ENCODE measurements around the gene EGFL8. TPM values are rescaled to one million over a fixed set of nuclear protein-coding genes. Genes with fewer than 3 reads are reported as not detected.

EGFL8 gene
- total RNA-seq, 2 experiments from 2014 or later, result 6.1 to 9.5 TPM

DNA sequence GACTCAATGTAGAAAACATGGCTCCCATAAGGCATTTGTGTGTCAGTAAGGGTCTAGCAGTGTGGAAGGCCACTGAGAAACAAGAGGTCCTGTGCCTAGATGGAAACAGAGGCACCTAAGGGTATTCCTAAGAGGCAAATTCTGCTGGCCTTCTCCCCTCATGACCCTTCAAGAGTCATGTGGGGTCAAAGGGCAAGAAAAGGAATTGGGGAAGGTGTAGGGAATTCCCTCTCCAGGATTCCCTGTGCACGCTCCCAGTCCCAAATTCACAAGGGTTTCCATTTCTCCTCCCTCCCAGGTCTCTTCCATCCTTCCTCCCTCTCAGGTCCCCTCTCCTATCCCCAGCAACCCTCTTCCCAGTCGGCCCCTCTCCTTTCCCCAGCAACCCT is 10.9 kb downstream of the EGFL8 start:
- H3K4me3 Mint-ChIP-seq, result peak overlapping the region; percentile 91
- peak overlapping the region; percentile 79 for H3K27ac Mint-ChIP-seq
- H3K4me1 Mint-ChIP-seq (ENCODE audit: low read depth), result peaks cover 59% of the 10 kb centered on the region
- no peak for DNase-seq
- H3K36me3 Mint-ChIP-seq (ENCODE audit: low read depth), result peaks cover 7% of the 10 kb centered on the region
- H3K9me3 Mint-ChIP-seq, result no peaks in the 10 kb centered on the region
- CTCF ChIA-PET, result no interaction called here
- intact Hi-C loops (cut with micrococcal nuclease), result loop anchor here (5.0 kb wide), 2 partner anchors 667 to 797 kb away; partner anchors contain the start of gene PSMB8
- no peaks in the 10 kb centered on the region for H3K27me3 Mint-ChIP-seq (ENCODE audit: low read depth)

DNA sequence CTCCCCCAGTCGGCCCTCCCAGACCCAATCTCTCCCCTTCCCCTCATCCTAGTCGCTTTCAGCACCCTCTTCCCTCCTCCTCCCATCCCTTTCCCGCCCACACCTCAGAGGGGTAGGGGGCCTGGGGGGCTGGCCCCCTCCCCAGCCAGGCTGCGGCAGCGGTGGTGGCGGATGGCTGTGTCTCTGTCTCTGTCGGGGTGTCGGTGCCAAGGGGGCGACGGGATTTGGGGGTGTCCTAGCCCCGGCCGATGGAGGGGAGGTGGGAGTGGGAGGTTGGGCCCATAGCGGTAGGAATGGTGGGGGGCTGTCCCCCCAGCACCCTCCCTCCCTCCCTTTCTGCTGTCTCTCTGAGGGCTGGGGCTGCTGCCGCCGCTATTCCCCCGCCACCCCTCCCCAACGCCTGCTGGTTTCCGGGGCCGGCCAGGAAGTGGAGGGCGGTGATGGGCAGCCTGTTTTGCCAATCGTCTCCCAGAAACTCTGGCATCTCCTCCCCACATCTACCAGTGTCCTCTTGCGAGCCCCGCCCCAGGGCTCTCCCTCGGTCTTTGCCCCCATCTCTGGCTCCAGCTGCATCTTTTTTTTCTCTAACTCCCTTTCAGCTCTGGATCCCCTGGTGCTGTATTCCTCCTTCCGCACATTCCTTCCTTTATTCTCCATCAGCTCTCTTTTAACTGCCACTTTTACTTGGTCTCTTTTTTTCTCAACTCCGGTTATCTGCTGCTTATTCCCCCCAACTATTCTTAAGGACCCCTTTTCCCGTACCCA is 11.5 kb downstream of the EGFL8 start, which contains the start of gene AGPAT1:
Gene AGPAT1 (minus strand): TSS at position 374 of the 765 bp plus-strand sequence. CDS start 4,588 bp downstream, outside the sequence.
- CTCF ChIA-PET, result interaction anchor here (1.2 to 2.9 kb wide), 2 partner anchors 13 to 19 kb away, joined by 3 to 11 read pairs; no protein-coding TSS in a partner anchor
- Mint-ChIP-seq H3K27ac (peak within 1 kb of the TSS; percentile 96), H3K4me1 (ENCODE audit: low read depth) (peaks cover 64% of the 10 kb centered on the region), H3K9me3 (no peaks in the 10 kb centered on the region), H3K27me3 (ENCODE audit: low read depth) (no peaks in the 10 kb centered on the region), H3K36me3 (ENCODE audit: low read depth) (peaks cover 8% of the 10 kb centered on the region), H3K4me3 (peak within 1 kb of the TSS; percentile 91)
- DNase-seq, result peak; percentile 99
- intact Hi-C loops (cut with micrococcal nuclease), result loop anchor here (1.0 to 5.0 kb wide), 4 partner anchors 279 to 796 kb away; partner anchors contain the start of genes EHMT2 and PSMB8

DNA sequence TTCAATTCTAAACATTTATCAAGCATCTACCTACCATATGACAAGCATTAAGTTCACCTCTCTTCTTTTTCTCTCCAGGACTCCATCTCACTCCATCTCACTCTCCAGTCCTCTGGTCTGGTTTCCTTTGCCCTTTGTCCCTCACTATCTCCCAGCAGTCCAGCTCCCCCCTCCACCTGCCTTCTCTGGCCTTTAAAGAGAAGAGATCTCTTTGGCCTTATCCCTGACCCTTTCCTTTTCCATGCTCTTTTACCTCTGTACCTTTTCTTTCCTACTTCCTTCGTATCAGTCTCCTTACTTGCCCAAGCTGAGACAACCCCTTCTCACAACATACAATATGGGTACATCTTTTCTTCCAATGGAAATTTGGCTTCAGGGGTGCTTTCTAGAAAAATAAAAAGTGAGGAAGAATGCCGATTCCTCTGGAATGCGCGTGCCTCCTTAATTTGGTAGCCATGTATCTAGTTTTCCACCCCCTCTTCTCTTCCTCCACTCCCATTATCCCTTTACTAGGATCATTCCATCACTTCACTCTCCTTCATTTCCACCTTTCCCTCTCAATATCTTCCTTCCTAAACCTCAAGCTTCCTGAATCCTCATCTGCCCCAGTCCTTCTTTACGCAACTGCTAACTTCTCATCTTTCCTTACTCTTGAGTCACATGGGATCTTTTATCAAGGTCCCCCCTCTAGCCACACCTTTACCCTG is 12.2 kb downstream of the EGFL8 start:
- Mint-ChIP-seq H3K36me3 (ENCODE audit: low read depth) (peaks cover 6% of the 10 kb centered on the region), H3K27ac (peak overlapping the region; percentile 96), H3K4me3 (peak overlapping the region; percentile 91), H3K27me3 (ENCODE audit: low read depth) (no peaks in the 10 kb centered on the region), H3K4me1 (ENCODE audit: low read depth) (peaks cover 62% of the 10 kb centered on the region), H3K9me3 (no peaks in the 10 kb centered on the region)
- no peak for DNase-seq
- CTCF ChIA-PET, result interaction anchor here (1.2 to 2.9 kb wide), 2 partner anchors 12 to 19 kb away, joined by 3 to 11 read pairs; no protein-coding TSS in a partner anchor
- intact Hi-C loops (cut with micrococcal nuclease), result loop anchor here (1.0 to 5.0 kb wide), 6 partner anchors 22 to 796 kb away; partner anchors contain the start of genes EHMT2, PPT2, PSMB8 and SKIC2

DNA sequence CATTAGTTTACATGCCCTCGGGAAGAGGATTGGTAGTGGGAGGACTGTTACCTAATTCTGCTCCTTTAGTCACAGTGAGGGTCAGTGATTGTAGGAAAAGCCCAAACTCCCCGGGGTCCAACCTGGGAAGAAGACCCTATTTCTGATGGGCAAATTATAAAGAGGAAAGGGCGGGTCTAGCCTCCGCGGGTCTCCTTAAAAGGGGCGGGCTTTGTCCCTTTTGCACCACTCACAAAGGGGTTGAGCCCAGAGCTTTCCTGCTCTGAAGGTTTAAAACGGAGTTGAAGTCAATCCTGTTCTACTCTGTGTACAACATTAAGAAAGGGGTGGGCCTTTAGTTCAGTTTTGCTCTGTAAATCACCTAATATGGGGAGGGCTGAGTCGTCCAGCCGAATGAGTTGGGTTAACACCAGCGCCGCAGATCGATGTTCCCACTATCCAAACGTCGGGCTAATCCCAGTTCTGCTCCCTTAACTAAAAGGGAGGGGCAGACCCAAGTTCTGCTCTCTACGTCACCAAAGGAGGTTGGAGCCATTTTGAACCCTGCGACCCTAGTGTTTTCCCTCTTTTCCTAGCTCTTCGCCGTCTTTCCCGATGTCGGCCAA is 12.9 kb downstream of the EGFL8 start:
- Mint-ChIP-seq H3K36me3 (ENCODE audit: low read depth) (peaks cover 6% of the 10 kb centered on the region), H3K27me3 (ENCODE audit: low read depth) (no peaks in the 10 kb centered on the region), H3K9me3 (no peaks in the 10 kb centered on the region), H3K4me3 (peak overlapping the region; percentile 91), H3K27ac (peak overlapping the region; percentile 96), H3K4me1 (ENCODE audit: low read depth) (peaks cover 62% of the 10 kb centered on the region)
- DNase-seq, result peak; percentile 52
- intact Hi-C loops (cut with micrococcal nuclease), result loop anchor here (1.0 to 5.0 kb wide), 5 partner anchors 23 to 795 kb away; partner anchors contain the start of genes PPT2, PSMB8 and SKIC2
- CTCF ChIA-PET, result interaction anchor here (1.2 to 2.9 kb wide), 2 partner anchors 11 to 18 kb away, joined by 3 to 11 read pairs; no protein-coding TSS in a partner anchor

DNA sequence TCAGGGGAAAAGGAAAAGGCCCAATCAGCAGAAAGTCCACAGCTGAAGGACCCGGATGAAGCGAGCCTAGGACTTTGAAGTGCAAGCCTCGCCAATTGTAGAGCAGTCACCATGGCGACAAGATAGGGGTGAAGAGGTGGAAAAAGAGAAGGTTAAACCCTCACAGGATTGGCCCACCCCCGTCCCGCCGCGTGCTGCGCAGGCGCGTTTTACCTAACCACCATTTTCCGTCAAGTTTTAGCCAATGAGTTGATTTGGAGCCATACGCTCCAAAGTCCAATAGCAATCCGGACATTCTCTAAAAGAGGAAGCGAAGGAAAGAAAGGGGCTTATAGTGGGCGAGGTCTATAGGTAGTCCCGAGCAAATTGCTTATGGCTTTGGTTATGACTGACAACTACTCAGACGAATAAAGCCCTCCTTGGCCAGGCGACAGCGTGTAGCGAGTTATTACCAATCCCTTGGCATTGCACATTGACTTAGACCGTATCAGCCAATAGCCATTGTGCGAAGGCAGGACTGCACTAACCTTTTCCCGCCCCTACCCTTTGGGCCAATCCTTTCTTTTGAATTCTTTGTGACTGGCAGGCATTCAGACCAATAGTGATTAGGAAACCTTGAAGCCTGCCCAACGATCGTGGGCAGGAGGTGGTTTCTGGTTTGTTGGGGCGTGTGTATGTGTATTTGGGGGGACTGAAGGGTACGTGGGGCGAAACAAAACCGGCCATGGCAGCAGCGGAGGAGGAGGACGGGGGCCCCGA is 13.6 kb downstream of the EGFL8 start, which contains the start of gene RNF5:
Gene RNF5 (plus strand): TSS at position 618 of the 759 bp plus-strand sequence. CDS start 107 bp downstream, at position 725.
- intact Hi-C loops (cut with micrococcal nuclease), result loop anchor here (1.0 to 5.0 kb wide), 11 partner anchors 12 to 794 kb away; partner anchors contain the start of genes ABHD16A, ATF6B, GPANK1 and PBX2
- peak within 1 kb of the TSS; percentile 96 for H3K27ac Mint-ChIP-seq
- no peaks in the 10 kb centered on the region for H3K27me3 Mint-ChIP-seq (ENCODE audit: low read depth)
- H3K9me3 Mint-ChIP-seq, result no peaks in the 10 kb centered on the region
- H3K36me3 Mint-ChIP-seq (ENCODE audit: low read depth), result peaks cover 6% of the 10 kb centered on the region
- DNase-seq, result peak; percentile 97
- CTCF ChIA-PET, result interaction anchor here (2.9 kb wide), 1 partner anchor 17 kb away, joined by 11 read pairs; no protein-coding TSS in a partner anchor
- H3K4me1 Mint-ChIP-seq (ENCODE audit: low read depth), result peaks cover 61% of the 10 kb centered on the region
- peak within 1 kb of the TSS; percentile 91 for H3K4me3 Mint-ChIP-seq

DNA sequence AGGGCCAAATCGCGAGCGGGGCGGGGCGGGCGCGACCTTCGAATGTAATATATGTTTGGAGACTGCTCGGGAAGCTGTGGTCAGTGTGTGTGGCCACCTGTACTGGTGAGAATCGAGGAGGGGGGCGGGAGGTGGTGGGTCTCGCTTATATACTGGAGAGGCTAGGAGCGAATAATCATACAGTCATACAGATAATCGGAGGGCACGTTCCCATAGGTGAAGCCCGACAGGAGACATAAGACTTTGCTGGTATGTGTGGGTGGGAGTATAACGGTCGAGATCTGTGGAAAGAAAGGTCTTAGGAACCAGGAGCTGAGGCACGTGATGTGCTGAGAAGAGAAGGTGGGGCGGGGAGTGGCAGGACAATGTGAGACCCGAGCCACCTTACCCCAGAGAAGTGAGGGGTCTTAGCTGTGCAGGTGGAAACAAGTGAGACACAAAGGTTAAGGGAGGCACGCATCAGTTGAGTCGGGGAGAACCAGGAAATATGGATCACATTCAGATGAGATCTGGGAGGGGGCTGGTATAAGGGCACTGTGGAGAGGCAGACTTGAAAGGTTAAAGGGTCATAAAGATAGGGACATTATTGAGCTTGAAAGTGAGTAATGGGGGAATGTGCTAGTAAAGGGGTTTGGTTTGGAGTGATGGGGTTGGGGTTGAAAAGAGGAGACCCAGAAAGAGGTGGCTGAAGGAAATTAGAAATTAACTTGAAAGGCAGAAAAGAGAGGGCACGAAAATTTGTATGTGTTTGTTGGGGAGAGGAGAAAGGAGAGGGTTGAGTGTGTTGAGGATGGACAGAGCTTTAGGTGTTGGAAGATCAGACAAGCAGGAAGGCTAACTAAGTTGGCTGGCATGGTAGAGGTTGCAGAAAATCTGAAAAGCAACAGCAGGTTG is 14.4 kb downstream of the EGFL8 start:
- H3K9me3 Mint-ChIP-seq, result no peaks in the 10 kb centered on the region

DNA sequence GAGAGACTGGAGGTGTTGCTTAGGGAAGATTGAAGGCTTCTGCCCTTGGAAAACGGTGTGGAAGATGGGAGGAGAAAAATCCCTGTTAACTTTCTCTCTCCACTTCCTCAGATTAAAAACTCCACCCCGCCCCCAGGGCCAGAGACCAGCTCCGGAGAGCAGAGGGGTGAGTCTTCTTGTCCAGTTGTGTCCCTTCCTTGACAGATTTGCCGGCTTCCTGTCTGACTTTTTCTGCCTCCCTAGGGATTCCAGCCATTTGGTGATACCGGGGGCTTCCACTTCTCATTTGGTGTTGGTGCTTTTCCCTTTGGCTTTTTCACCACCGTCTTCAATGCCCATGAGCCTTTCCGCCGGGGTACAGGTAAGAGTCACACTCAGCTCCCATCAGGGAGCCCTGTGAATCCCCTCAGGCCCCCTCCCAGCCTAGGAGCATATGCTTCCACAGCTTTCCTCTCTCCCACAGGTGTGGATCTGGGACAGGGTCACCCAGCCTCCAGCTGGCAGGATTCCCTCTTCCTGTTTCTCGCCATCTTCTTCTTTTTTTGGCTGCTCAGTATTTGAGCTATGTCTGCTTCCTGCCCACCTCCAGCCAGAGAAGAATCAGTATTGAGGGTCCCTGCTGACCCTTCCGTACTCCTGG is 15.5 kb downstream of the EGFL8 start:
- Mint-ChIP-seq H3K27me3 (ENCODE audit: low read depth) (no peaks in the 10 kb centered on the region), H3K9me3 (no peaks in the 10 kb centered on the region), H3K27ac (peak overlapping the region; percentile 66), H3K4me1 (ENCODE audit: low read depth) (peaks cover 53% of the 10 kb centered on the region), H3K36me3 (ENCODE audit: low read depth) (peaks cover 6% of the 10 kb centered on the region), H3K4me3 (peak overlapping the region; percentile 43)
- intact Hi-C loops (cut with micrococcal nuclease), result loop anchor here (2.0 to 5.0 kb wide), 4 partner anchors 345 to 792 kb away; partner anchors contain the start of genes GPANK1 and PSMB8
- DNase-seq, result no peak
- CTCF ChIA-PET, result interaction anchor here (1.0 to 1.4 kb wide), 2 partner anchors 8 to 16 kb away, joined by 3 to 5 read pairs; no protein-coding TSS in a partner anchor

More for the DNA sequence above, 14.4 kb downstream of the EGFL8 start:
- Mint-ChIP-seq H3K27me3 (ENCODE audit: low read depth) (no peaks in the 10 kb centered on the region), H3K27ac (peak overlapping the region; percentile 96), H3K4me1 (ENCODE audit: low read depth) (peaks cover 61% of the 10 kb centered on the region), H3K36me3 (ENCODE audit: low read depth) (peaks cover 6% of the 10 kb centered on the region), H3K4me3 (peak overlapping the region; percentile 91)
- CTCF ChIA-PET, result interaction anchor here (1.0 to 2.9 kb wide), 3 partner anchors 9 to 17 kb away, joined by 3 to 11 read pairs (median 5); no protein-coding TSS in a partner anchor
- DNase-seq, result no peak
- intact Hi-C loops (cut with micrococcal nuclease), result loop anchor here (1.0 to 5.0 kb wide), 8 partner anchors 12 to 794 kb away; partner anchors contain the start of genes ABHD16A, ATF6B, GPANK1 and PBX2

DNA sequence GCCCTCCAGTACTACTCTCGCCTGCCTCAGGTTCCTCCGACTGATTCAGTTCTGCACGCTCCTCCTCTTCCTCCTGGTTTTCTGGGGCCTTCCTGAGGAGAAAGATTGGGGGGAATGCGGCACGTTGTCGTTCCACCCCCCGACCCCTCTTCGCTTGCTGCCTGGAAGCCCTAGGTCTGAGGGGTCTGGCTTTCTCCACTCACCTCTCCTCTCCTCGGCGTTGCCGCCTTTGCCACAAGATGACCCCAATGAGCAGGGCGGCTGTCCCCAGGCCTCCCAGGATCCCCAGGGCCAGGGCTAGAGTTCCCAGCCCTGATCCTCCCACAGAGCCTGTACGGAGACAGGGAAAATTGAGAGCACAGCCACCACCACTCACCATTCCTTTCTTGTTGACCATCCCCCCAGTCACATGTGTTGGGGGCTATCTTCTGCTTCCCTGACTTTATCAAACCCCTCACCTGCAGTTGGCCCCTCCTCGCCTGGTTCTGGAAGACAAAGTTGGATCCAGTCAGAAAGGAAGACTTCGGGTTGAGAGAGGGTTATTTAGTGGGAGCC is 16.8 kb downstream of the EGFL8 start:
- H3K4me3 Mint-ChIP-seq, result no peak overlapping the region
- peaks cover 12% of the 10 kb centered on the region for H3K36me3 Mint-ChIP-seq (ENCODE audit: low read depth)
- no peak overlapping the region for H3K27ac Mint-ChIP-seq
- H3K27me3 Mint-ChIP-seq (ENCODE audit: low read depth), result no peaks in the 10 kb centered on the region
- peaks cover 56% of the 10 kb centered on the region for H3K4me1 Mint-ChIP-seq (ENCODE audit: low read depth)
- no peaks in the 10 kb centered on the region for H3K9me3 Mint-ChIP-seq
- intact Hi-C loops (cut with micrococcal nuclease), result no loop called here
- no peak for DNase-seq
- CTCF ChIA-PET, result no interaction called here

DNA sequence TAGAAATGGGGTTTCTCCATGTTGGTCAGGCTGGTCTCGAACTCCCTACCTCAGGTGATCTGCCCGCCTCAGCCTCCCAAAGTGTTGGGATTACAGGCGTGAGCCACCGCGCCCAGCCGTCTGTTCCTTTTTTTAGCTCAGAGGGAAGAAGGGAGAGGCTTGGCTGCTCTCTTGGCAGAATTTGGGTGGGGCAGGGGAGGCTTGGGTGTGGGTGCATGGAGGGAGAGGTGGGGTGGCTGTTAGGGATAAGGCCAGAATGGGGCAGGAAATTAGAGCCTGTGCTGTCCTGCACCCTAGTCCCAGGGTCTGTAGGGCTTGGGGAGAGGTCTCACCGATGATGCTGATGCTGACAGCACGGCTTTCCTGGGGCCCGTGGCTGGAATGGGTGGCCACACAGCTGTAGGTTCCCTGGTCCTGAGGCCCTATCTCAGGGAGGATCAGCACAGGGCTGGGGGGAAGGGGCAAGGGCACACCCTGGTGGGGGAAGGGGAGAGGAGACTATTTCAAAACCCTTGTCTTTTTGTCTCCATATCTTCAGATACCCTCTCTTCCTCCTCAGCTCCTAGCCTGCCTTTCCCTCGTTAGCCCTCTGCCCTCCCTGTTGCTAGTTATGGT is 17.6 kb downstream of the EGFL8 start:
- CTCF ChIA-PET, result interaction anchor here (0.9 kb wide), 1 partner anchor 13 kb away, joined by 3 read pairs; no protein-coding TSS in a partner anchor
- peak overlapping the region; percentile 19 for H3K27ac Mint-ChIP-seq
- H3K4me3 Mint-ChIP-seq, result no peak overlapping the region
- H3K4me1 Mint-ChIP-seq (ENCODE audit: low read depth), result peaks cover 56% of the 10 kb centered on the region
- DNase-seq, result no peak
- intact Hi-C loops (cut with micrococcal nuclease), result no loop called here
- no peaks in the 10 kb centered on the region for H3K27me3 Mint-ChIP-seq (ENCODE audit: low read depth)
- H3K9me3 Mint-ChIP-seq, result no peaks in the 10 kb centered on the region
- H3K36me3 Mint-ChIP-seq (ENCODE audit: low read depth), result peaks cover 18% of the 10 kb centered on the region
